Glutamatergic neuron (in vitro differentiated cells): ENCODE data around the gene CCDC27. TPM values are rescaled to one million over a fixed set of nuclear protein-coding genes. Genes with fewer than 3 reads are reported as not detected.
A peak's percentile ranks its signal among the peaks of the same experiment; 100 is the strongest.

Experiments used
- DNase-seq: peaks from one replicate; pipeline ENCODE4 v3.0.0; 2022
- H3K27ac Mint-ChIP-seq: one replicate; pipeline ENCODE4 v1.8.0; 2020; ENCODE audit warnings: mild to moderate bottlenecking, mixed read lengths, inconsistent platforms; ENCODE audit not compliant: unreplicated experiment
- H3K27me3 Mint-ChIP-seq: one replicate; pipeline ENCODE4 v1.8.0; 2020; ENCODE audit warnings: mild to moderate bottlenecking, moderate library complexity, mixed read lengths, inconsistent platforms; ENCODE audit not compliant: unreplicated experiment
- H3K36me3 Mint-ChIP-seq: one replicate; pipeline ENCODE4 v1.8.0; 2020; ENCODE audit warnings: mild to moderate bottlenecking, mixed read lengths, inconsistent platforms; ENCODE audit not compliant: unreplicated experiment
- H3K4me1 Mint-ChIP-seq: one replicate; pipeline ENCODE4 v1.8.0; 2020; ENCODE audit warnings: mild to moderate bottlenecking, low read depth, mixed read lengths, inconsistent platforms; ENCODE audit not compliant: unreplicated experiment
- H3K4me3 Mint-ChIP-seq: one replicate; pipeline ENCODE4 v1.8.0; 2020; ENCODE audit warnings: mild to moderate bottlenecking, mixed read lengths, inconsistent platforms; ENCODE audit not compliant: unreplicated experiment
- H3K9me3 Mint-ChIP-seq: one replicate; pipeline ENCODE4 v1.8.0; 2020; ENCODE audit warnings: mild to moderate bottlenecking, moderate library complexity, mixed read lengths, inconsistent platforms; ENCODE audit not compliant: unreplicated experiment
- total RNA-seq: library from RNA; stranded (reverse); fragmentation: NEBNext Ultra II Directional; extraction: Animal tissue kit (Norgen Biotek cat#: 25700); gene quantifications from one replicate; pipeline ENCODE4 v1.2.1, GENCODE V29; 2021; ENCODE audit not compliant: unreplicated experiment
- TF ChIP-seq, protein P1 (sequence below): fragments of 200-600 bp; sonication (generic); IDR thresholded peaks from one replicate; pipeline ENCODE4 v1.5.0; 2021; ENCODE audit not compliant: partially characterized antibody, unreplicated experiment

Gene CCDC27
- total RNA-seq, 1 donor from 2014 or later, result not detected

DNA sequence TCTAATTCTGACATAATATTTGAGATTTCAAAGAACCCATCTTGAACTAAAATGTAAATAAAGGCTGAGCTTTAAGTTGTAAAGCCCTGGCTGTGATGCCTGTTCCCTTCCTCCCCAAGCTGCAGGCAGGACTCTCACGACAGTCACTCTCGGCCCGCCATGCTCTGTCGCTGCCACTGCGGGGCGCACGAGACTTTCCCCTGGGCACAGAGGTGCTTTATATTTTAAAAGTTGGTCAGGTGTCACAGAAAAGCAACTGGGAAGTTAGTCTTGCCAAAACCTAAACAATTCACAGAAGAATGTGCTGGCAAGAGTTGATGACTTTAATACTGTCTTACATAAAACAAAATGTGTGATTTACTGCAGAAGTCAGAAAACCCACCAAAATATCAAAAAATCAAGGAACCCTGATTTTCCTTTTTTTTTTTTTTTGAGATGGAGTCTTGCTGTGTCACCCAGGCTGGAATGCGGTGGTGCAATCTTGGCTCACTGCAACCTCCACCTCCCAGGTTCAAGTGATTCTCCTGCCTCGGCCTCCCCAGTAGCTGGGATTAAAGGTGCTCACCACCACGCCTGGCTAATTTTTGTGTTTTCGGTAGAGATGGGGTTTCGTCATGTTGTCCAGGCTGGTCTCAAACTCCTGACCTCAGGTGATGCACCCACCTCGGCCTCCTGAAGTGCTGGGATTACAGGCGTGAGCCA lies 33.4 kb downstream of the CCDC27 start:
- no peak overlapping the region for H3K27ac Mint-ChIP-seq
- H3K4me1 Mint-ChIP-seq, result peaks cover 17% of the 10 kb centered on the region
- H3K36me3 Mint-ChIP-seq, result peaks cover 5% of the 10 kb centered on the region
- peaks cover 5% of the 10 kb centered on the region for H3K9me3 Mint-ChIP-seq
- DNase-seq, result peak; percentile 67
- peaks cover 10% of the 10 kb centered on the region for H3K27me3 Mint-ChIP-seq
- TF ChIP-seq, protein P1, sequence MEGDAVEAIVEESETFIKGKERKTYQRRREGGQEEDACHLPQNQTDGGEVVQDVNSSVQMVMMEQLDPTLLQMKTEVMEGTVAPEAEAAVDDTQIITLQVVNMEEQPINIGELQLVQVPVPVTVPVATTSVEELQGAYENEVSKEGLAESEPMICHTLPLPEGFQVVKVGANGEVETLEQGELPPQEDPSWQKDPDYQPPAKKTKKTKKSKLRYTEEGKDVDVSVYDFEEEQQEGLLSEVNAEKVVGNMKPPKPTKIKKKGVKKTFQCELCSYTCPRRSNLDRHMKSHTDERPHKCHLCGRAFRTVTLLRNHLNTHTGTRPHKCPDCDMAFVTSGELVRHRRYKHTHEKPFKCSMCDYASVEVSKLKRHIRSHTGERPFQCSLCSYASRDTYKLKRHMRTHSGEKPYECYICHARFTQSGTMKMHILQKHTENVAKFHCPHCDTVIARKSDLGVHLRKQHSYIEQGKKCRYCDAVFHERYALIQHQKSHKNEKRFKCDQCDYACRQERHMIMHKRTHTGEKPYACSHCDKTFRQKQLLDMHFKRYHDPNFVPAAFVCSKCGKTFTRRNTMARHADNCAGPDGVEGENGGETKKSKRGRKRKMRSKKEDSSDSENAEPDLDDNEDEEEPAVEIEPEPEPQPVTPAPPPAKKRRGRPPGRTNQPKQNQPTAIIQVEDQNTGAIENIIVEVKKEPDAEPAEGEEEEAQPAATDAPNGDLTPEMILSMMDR, result peak; percentile 43
- no peak overlapping the region for H3K4me3 Mint-ChIP-seq

DNA sequence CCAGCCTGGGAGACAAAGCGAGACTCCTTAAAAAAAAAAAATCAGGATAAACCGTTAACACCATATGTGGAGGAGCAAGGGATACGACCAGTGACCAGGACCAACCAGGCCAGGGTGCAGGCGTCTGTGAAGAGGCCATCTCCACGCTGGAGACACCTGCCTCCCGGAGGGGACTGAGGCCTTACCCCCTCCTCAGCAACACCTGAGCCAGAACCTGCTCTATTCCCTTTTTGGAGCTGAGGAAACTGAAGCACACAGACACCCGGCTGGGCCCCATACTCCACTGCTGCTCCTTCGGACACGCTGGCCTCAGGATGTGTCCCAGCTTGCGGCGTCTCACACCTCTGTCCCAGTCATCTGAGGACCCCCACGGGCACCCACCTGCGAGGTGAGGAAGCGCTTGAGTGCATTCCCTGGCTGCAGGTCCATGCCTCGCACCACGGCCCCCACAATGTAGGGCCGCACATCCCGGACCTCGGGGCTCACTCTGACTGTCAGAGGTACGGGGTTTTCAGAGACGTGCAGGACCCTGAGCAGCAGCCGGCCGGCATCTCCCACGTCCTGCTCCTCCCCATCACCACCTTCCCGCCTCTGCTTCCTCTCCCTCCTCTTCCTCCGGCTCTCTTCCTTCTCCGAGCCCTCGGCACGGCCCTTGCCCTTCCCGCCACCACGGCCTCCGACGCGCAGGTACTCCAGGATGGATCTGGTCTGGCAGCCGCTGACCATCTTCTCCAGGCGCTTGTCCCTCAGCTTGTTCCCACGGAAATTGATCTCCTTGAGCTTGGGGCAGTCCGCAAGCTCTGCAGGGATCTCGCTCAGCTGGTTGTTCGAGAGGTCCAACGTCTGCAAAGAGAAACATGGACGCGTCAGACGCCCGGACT lies 34.5 kb downstream of the CCDC27 start:
- peaks cover 21% of the 10 kb centered on the region for H3K4me1 Mint-ChIP-seq
- DNase-seq, result no peak
- H3K27me3 Mint-ChIP-seq, result peaks cover 9% of the 10 kb centered on the region
- no peak overlapping the region for H3K4me3 Mint-ChIP-seq
- H3K36me3 Mint-ChIP-seq, result peaks cover 5% of the 10 kb centered on the region
- H3K9me3 Mint-ChIP-seq, result peaks cover 3% of the 10 kb centered on the region
- peak overlapping the region; percentile 12 for H3K27ac Mint-ChIP-seq
- TF ChIP-seq, protein P1, result no peak

DNA sequence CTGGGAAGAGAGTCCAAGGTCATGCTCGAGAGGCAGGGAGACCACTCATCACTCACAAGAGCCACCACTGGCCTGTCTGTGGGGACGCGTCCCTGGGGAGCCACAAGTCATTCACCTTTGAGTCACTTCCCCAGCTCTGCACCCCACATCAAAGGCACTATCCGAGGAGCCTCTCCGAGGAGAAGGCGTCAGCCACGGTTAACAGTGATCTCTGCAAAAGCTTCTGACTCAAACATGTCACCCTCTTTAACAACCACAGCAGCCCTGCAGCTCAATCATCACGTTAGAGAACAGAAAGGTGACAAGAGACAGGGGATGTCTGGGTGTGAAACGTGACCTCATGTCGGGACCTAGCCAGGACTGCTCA lies 35.1 kb downstream of the CCDC27 start:
- H3K36me3 Mint-ChIP-seq, result peaks cover 5% of the 10 kb centered on the region
- H3K9me3 Mint-ChIP-seq, result peaks cover 3% of the 10 kb centered on the region
- TF ChIP-seq, protein P1, result no peak
- DNase-seq, result no peak
- no peak overlapping the region for H3K4me3 Mint-ChIP-seq
- H3K27ac Mint-ChIP-seq, result peak overlapping the region; percentile 12
- peaks cover 8% of the 10 kb centered on the region for H3K27me3 Mint-ChIP-seq
- peaks cover 21% of the 10 kb centered on the region for H3K4me1 Mint-ChIP-seq

DNA sequence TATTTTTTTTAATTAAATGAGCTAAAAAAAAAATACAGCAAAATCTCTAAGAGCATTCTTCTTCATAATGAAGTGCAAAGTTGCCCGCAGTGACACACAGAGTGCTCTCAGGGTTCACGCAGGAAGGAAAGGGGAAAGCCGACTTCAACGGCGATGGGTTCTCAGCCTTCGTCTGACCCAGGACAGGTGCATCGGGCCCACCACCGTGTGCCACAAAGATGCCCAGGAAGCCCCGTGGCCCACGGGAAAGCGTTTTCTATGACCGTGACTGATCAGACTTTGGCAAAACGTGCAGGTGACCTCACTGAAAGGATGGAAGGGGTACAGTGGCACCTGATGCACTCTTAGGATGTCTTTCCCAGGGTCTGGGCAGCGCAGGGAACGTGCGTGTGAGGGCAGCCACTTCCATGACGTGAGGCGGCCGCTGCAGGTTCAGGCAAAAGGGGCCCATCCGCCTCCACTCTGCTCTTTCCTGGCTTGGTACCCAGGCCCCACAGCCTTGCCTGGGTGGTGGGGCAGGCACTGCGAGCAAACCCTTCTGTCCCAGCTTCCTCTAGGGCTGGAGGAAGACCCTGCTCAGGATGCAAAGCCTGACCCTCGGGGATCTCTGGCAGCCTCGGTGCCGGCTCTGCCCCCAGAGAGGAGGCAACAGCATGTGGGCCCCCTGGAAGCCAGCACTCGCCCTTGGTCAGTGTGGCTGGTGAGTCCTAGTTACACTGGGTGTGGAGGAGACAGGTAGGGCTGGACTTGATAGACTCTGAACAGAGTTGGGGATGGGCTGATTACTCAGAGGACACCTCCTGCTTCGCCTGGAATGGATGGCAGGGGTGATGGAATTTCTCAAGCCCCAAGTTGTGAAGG lies 35.7 kb downstream of the CCDC27 start:
- H3K36me3 Mint-ChIP-seq, result peaks cover 5% of the 10 kb centered on the region
- H3K4me1 Mint-ChIP-seq, result peaks cover 21% of the 10 kb centered on the region
- H3K27me3 Mint-ChIP-seq, result peaks cover 8% of the 10 kb centered on the region
- H3K4me3 Mint-ChIP-seq, result no peak overlapping the region
- TF ChIP-seq, protein P1, result no peak
- DNase-seq, result no peak
- peaks cover 3% of the 10 kb centered on the region for H3K9me3 Mint-ChIP-seq
- H3K27ac Mint-ChIP-seq, result peak overlapping the region; percentile 44
